GM12892 (cell line): ENCODE results near the gene PPM1H.

Source experiments
- POLR2A ChIP-seq: IDR thresholded peaks from 2 replicates; pipeline ENCODE4 v1.6.1; 2011; ENCODE audit warnings: low read depth, low read length, control low read depth
- POLR2AphosphoS5 ChIP-seq: IDR thresholded peaks from 2 replicates; pipeline ENCODE4 v1.6.1; 2011; ENCODE audit warnings: low read depth, low read length, control low read depth

DNA sequence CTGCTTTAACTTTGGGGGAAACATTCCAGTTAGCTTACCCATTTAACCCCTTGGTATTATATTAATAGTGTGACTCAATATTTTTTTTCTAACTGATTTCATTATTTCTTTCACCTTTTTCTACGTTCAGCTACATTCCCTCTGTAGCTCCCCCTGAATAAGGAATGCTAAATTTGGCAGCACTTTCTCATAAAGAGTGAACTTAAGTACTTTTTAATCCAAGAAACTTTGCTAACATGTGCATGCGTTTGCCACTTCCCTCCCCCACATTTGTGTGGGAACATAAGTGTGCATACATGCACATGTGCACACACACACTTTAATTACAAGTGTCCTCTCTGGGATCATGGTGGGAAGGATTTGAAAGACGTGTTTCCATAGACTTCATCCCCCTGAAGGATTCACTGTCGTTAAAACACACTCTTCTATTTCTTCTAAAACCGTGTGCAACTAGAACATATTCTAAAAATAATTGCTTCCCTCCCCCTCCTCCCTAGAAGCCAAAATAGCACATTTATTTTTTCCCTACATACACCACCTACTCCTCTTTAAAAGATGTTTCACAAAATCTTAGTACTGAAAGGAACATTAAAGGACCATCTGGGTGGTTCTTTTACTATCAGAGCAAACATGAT, 142.6 kb downstream of the PPM1H start:
- TF ChIP-seq POLR2A (no peak), POLR2AphosphoS5 (no peak)
